ENCODE measurements around the gene NHERF2.
"Not testable (repeated sequence)": the region's sequence is repeated elsewhere in the genome, so short reads cannot be mapped to it uniquely, and the experiment has no call there.

The NHERF2 gene

DNA sequence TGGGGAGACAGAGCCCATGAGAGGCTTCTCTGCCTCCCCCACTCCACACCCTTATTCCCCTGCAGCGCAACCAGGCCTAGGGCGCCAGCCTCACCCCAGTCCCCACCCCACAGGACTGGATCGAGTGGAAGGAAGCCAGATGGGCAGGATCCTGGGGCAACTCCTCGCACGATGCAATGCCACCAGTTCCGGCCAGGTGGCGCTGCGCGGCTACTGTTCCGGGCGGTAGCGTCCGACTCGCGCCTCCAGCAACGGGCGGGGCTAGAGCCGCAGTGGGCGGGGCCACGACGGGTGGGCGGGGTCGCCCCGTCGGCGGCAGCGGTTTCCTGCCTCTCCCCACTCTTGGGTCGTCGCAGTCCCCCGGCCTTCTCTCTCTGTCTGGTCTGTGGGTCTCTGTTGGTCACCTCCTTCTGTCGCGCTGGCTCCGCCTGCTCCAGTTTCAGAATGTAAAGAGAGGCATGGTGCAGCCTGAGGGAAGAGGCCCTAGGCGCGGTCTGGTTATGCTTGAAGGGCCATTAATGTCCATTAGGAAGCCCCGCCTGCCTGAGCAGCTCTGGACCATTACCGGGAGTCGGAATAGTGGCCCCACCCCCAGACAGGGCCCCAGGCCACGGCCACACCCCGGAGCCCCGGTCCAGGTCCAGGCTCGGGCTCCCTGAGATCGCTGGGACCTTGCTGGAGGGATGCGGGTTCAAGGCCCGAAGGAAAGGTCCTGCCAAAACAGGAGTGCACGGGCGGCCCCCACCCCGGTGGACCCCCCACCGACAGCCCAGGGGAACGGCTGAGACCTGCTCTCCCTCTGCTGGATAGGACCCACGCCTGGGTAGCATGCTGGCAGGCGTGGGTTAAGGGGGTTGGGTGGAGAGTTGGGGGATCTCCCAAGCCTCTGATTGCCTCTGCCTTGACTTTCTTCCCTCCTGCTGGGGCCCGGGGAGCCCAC lies 3.3 kb upstream of the NHERF2 start:
- in situ Hi-C loops (cut with MboI; ENCODE audit: low sequenced_read_pairs), result loop anchor here (5.0 to 25.0 kb wide), 2 partner anchors 119 to 464 kb away; partner anchors contain the start of gene TBC1D24

DNA sequence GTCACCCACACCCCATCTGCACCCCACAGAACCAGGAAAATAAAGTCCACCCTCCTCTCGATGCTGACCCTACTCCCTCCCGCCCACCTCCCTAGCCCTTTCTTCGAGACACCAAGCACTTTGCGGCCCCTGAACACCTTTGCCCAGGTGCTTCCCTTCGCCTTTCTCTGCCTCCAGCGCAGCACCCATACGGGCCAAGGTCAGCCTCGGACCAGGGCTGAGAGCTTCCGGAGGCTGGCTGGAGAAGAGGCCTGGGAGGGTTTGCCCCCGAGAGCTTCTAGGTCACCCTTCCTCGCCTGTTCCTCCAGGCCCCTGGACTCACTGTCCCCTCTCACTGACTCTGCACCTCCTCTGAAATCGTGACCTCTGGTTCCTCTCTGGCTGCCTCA lies 2.7 kb upstream of the NHERF2 start:
- in situ Hi-C loops (cut with MboI; ENCODE audit: low sequenced_read_pairs), result loop anchor here (5.0 to 25.0 kb wide), 2 partner anchors 118 to 463 kb away; partner anchors contain the start of gene TBC1D24

GRCh38 chr16:2025251-2025650 lies 1.5 kb upstream of the NHERF2 start:
- in situ Hi-C loops (cut with MboI; ENCODE audit: low sequenced_read_pairs), result no loop called here

- in situ Hi-C loops (cut with MboI; ENCODE audit: low sequenced_read_pairs), result no loop called here
Observed at GRCh38 chr16:2025878-2026460, 733 bp upstream of the NHERF2 start.

- in situ Hi-C loops (cut with MboI; ENCODE audit: low sequenced_read_pairs), result no loop called here
Observed at GRCh38 chr16:2027024-2028010, 615 bp downstream of the NHERF2 start.

- in situ Hi-C loops (cut with MboI; ENCODE audit: low sequenced_read_pairs), result no loop called here
Observed at GRCh38 chr16:2028146-2028545, 1.4 kb downstream of the NHERF2 start.

GRCh38 chr16:2028620-2029220 lies 2.0 kb downstream of the NHERF2 start:
- in situ Hi-C loops (cut with MboI; ENCODE audit: low sequenced_read_pairs), result no loop called here

DNA sequence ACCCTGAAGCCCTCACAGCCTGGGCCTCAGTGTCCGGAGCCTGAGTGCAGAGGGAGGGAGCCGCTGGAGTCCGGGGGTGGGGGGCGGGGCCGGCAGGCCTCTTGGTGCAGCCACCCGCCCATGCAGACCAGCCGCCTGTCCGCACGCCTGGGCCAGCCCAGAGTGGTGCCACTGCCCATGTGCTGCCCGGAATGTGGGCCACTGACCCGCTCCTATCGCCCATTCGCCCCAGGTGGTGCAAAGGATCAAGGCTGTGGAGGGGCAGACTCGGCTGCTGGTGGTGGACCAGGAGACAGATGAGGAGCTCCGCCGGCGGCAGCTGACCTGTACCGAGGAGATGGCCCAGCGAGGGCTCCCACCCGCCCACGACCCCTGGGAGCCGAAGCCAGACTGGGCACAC lies 2.6 kb downstream of the NHERF2 start:
- in situ Hi-C loops (cut with MboI; ENCODE audit: low sequenced_read_pairs), result no loop called here

GRCh38 chr16:2030036-2030435 lies 3.3 kb downstream of the NHERF2 start:
- in situ Hi-C loops (cut with MboI; ENCODE audit: low sequenced_read_pairs), result no loop called here

- in situ Hi-C loops (cut with MboI; ENCODE audit: low sequenced_read_pairs), result no loop called here
Observed at GRCh38 chr16:2031081-2031577, 4.4 kb downstream of the NHERF2 start.

- in situ Hi-C loops (cut with MboI; ENCODE audit: low sequenced_read_pairs), result no loop called here
Observed at GRCh38 chr16:2032285-2033056, 5.8 kb downstream of the NHERF2 start.

- in situ Hi-C loops (cut with MboI; ENCODE audit: low sequenced_read_pairs), result no loop called here
Observed at GRCh38 chr16:2033057-2033908, 6.6 kb downstream of the NHERF2 start.

GRCh38 chr16:2033909-2034695 lies 7.4 kb downstream of the NHERF2 start:
- in situ Hi-C loops (cut with MboI; ENCODE audit: low sequenced_read_pairs), result not testable (repeated sequence)

- in situ Hi-C loops (cut with MboI; ENCODE audit: low sequenced_read_pairs), result no loop called here
Observed at GRCh38 chr16:2034696-2035430, 8.2 kb downstream of the NHERF2 start.

DNA sequence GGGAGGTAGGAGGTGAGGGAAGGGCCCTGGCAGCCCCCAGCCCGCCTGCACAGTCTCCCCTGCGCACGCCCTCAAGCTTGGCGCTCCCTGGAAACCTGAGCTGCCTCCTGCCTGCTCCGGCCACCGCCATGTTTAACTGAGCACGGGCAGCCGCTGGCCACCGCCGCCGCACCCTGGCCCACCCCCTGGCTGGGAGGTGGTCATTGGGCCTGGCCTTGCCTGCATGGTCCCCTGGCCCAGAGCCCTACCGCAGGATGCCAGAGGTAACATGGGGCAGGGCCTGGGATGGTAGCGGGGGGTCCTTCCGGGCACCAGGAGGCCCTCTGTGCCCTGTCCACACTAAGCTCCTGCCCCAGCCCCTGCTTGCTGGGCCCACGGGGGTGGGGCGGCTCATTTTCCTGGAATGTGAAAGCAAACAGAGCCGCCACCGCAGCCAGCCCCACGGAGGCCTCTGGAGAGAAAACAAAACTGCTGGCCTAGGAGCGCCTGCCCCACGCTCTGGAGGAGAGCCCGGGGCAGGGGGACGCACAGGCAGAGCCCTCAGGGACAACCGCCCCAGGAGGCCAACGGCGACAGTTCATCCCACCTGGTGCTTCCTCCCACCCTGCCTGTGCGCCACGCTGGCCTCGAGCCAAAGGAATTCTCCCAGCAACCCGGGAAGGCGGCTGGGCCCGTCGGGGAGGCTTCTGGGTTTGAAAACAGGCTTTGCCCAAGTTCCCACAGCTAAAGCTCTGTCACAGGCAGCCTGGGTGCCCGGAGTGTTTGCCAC lies 8.9 kb downstream of the NHERF2 start:
- in situ Hi-C loops (cut with MboI; ENCODE audit: low sequenced_read_pairs), result no loop called here

DNA sequence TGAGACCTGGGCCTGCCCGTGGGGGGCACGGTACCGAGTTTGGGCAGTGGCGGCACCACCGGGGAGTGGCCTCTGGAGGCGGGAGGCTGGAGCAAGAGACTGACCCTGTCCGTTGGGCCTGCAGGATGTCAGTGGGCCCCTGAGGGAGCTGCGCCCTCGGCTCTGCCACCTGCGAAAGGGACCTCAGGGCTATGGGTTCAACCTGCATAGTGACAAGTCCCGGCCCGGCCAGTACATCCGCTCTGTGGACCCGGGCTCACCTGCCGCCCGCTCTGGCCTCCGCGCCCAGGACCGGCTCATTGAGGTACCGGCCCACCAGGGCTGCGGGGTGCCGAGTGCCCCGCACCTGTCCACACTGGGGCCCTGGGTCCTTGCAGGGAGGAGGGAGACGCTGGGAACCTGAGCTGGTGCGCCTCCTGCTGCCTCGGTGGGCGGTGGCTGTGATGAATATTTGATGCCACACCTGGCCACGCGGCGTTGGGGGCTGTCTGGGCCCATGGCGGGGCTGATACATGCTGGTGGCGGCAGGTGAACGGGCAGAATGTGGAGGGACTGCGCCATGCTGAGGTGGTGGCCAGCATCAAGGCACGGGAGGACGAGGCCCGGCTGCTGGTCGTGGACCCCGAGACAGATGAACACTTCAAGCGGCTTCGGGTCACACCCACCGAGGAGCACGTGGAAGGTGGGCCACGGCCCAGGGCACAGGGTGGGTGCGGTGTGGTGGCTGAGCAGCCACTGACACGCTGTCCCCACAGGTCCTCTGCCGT lies 9.7 kb downstream of the NHERF2 start:
- in situ Hi-C loops (cut with MboI; ENCODE audit: low sequenced_read_pairs), result no loop called here

All from HL-60/S4 treated with retinoic acid at 250 ng/mL for 4 days and 3 days (cell line).